Adrenal gland (tissue), 5 donors: ENCODE results near the gene DPP10.

Experiments used
- POLR2A ChIP-seq, 2 donors: fragments of 450-650 bp; IDR thresholded peaks; one replicate each; pipeline ENCODE4 v1.6.1; 2017; ENCODE audit warnings: antibody characterized with exemption in 2 of 2, mild to moderate bottlenecking in 2 of 2, moderate library complexity in 1 of 2
- TF ChIP-seq, protein P1 (sequence below), 6 experiments: fragments of 450-650 bp in 4 of 6; fragments of 200-600 bp in 2 of 6; sonication (generic) in 1 of 6; IDR thresholded peaks; 1 replicate in 5 of 6; 2 replicates in 1 of 6; pipeline versions ENCODE4 v1.5.1 to v1.8.0; 2016 to 2021; ENCODE audit warnings: antibody characterized with exemption in 6 of 6, mild to moderate bottlenecking in 2 of 6, moderate library complexity in 1 of 6
- donor health status: DM: no; HTN: no; CAD: no.

DNA sequence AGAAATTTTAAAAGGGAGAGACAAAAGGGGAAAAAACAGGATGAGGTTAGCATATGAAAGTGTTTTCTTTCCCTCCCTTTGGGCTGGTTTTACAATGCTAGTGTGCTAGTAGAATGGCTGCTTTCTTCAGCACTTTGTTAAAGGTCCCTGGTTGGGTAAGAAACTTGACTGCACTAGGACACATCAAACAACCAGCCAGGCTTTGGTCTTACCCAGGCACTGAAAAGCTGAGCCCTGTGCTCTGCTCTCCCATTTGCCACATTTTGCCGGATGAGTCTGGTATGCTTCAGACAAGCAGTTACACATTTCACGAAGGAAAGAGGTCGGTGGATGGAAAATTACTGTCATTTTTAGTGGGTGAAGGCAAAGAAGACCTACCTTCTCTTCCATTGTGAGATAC is 242.0 kb downstream of the DPP10 start:
- TF ChIP-seq, protein P1, sequence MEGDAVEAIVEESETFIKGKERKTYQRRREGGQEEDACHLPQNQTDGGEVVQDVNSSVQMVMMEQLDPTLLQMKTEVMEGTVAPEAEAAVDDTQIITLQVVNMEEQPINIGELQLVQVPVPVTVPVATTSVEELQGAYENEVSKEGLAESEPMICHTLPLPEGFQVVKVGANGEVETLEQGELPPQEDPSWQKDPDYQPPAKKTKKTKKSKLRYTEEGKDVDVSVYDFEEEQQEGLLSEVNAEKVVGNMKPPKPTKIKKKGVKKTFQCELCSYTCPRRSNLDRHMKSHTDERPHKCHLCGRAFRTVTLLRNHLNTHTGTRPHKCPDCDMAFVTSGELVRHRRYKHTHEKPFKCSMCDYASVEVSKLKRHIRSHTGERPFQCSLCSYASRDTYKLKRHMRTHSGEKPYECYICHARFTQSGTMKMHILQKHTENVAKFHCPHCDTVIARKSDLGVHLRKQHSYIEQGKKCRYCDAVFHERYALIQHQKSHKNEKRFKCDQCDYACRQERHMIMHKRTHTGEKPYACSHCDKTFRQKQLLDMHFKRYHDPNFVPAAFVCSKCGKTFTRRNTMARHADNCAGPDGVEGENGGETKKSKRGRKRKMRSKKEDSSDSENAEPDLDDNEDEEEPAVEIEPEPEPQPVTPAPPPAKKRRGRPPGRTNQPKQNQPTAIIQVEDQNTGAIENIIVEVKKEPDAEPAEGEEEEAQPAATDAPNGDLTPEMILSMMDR (IDR thresholded peaks at IDR 0.05) = no peak
- no peak for TF ChIP-seq POLR2A (IDR thresholded peaks at IDR 0.05)
